IPS-NIHi7 (cell line): ENCODE data around the gene C22orf15.
A peak's percentile ranks its signal among the peaks of the same experiment; 100 is the strongest.

Experiments used
- DNase-seq: peaks from one replicate; pipeline ENCODE4 v3.0.0; 2012; ENCODE audit warnings: mixed read lengths; ENCODE audit errors: extremely low spot score

The C22orf15 gene

GRCh38 chr22:23772649-23773473 lies 10.1 kb downstream of the C22orf15 start, which contains the start of gene MMP11:
Gene MMP11, plus strand, starts transcription at chr22:23772849. Its CDS starts 22 bp downstream, at chr22:23772871.
- peak; percentile 81 for DNase-seq

- DNase-seq, result no peak
These were observed 10.8 kb downstream of the C22orf15 start for GRCh38 chr22:23773483-23774113.

- no peak for DNase-seq
These were observed 11.5 kb downstream of the C22orf15 start for GRCh38 chr22:23774114-23774921.

DNA sequence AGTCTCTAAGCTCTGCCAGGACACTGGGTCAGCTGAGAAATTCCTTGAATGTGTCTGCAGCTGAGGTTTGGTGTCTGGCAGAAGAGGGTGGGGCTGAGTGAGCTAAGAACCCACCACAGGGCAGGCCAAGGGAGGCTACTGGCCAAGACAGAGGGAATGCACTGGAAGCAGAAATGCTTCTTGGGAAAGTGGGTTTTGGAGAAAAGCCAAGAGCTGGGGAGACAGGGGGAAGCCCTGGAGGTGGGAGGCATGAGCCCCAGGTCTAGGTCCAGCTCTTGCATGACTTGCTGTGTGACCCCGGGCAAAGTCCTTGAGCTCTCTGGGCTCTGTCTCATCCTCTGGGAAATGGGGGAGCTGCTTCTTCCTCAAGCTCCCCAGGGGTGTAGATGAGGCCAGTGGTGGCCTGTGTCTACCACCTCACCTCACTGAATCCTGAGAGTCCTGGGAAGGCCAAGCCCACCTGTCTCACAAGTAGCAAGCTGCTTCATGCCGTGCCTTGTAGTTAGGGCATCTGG lies 12.2 kb downstream of the C22orf15 start:
- no peak for DNase-seq

DNA sequence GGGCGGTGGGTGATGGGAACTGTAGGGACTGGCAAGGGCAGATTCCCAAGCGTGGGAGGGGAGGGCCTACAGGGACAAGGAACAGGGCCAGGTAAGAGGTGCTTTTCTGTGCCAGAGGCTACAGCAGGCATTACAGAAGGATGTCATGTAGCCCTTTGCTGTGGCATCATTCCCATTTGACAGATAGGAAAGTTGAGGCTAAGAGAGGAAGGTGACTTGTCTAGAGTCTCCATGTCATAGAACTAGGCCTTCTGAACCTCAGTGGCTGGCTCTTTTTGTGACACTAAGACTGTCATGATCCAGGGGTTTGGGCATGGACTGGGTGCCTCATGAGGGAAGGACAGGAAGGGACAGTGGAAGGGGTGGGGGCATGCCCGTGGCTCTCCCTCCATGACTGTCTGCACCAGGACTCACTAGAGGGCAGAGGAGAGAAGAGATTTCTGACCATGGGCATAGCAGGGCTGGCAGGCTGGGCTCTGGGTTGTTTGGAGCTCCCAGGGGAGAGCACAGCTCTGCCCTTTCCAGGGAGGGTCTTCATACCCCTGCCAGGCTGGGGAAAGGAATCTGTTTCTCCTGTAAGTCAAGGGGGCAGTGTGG lies 13.1 kb downstream of the C22orf15 start:
- DNase-seq, result no peak

GRCh38 chr22:23777776-23778576 lies 15.2 kb downstream of the C22orf15 start:
- DNase-seq, result no peak

GRCh38 chr22:23778577-23778900 lies 15.7 kb downstream of the C22orf15 start:
- no peak for DNase-seq

- DNase-seq, result no peak
These were observed 16.3 kb downstream of the C22orf15 start for GRCh38 chr22:23779083-23779482.

GRCh38 chr22:23779731-23780130 lies 16.9 kb downstream of the C22orf15 start:
- no peak for DNase-seq

GRCh38 chr22:23780146-23780748 lies 17.5 kb downstream of the C22orf15 start:
- no peak for DNase-seq

DNA sequence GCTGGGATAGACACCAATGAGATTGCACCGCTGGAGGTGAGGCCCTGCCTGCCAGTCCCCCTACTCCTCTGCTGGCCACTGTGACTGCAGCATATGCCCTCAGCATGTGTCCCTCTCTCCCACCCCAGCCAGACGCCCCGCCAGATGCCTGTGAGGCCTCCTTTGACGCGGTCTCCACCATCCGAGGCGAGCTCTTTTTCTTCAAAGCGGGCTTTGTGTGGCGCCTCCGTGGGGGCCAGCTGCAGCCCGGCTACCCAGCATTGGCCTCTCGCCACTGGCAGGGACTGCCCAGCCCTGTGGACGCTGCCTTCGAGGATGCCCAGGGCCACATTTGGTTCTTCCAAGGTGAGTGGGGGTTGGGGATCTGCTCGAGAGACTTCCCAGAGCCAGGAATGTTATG lies 18.3 kb downstream of the C22orf15 start:
- DNase-seq, result no peak

DNA sequence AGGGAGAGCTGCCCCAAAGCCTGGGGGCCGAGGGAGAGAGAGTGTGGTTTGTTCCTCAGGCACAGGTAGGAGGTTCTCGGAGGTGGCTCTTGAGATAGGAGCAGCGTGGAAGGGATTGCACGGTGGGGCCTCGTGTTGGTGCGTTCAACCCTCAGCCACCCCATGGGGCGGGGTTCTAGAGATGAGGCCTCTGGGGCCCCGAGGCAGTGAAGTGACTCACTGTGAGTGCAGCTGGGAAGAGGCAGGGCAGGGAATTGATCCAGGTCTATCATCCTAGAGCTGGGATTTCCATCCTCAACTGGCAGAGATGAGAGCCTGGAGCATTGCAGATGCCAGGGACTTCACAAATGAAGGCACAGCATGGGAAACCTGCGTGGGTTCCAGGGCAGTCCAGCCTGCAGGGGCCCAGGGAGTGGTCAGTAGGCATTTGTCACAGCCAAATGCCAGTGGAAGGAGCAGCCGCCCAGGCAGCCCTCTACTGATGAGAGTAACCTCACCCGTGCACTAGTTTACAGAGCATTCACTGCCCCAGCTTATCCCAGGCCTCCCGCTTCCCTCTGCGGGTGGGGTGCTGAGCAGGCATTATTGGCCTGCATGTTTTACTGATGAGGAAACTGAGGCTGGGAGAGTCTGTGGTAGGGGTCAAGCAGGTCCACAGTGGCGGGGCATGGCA lies 18.9 kb downstream of the C22orf15 start:
- DNase-seq, result no peak

DNA sequence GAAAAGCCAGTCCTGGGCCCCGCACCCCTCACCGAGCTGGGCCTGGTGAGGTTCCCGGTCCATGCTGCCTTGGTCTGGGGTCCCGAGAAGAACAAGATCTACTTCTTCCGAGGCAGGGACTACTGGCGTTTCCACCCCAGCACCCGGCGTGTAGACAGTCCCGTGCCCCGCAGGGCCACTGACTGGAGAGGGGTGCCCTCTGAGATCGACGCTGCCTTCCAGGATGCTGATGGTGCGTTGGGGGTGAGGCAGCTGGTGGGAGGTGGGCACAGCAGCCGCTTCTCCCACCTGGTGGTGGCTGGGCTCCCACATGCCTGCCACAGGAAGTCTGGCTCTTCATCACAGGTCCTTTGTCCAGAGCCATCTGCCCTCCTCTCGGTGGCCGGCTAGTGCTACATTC lies 19.5 kb downstream of the C22orf15 start:
- no peak for DNase-seq

GRCh38 chr22:23782703-23783102 lies 19.9 kb downstream of the C22orf15 start:
- no peak for DNase-seq

GRCh38 chr22:23783265-23784150 lies 20.7 kb downstream of the C22orf15 start:
- no peak for DNase-seq

DNA sequence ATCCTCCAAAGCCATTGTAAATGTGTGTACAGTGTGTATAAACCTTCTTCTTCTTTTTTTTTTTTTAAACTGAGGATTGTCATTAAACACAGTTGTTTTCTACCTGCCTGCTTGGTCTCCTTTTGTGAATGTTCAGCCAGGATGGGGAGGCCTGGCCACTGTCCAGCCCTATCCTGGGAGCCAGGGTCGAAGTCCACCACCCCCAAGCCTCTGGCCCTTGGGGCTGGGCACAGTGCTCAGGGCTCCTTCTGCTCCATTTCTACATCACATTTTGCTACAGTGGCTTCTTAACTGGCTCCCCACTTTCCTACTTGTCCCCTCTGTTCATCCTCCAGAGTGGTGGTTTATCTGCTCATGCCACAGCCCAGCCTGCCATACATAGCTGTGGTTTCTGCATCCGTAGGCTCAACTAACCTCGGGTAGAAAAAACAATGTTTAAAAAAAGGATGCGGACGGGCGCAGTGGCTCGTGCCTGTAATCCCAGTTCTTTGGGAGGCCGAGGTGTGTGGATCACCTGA lies 21.5 kb downstream of the C22orf15 start:
- DNase-seq, result no peak

- DNase-seq, result no peak
These were observed 23.5 kb downstream of the C22orf15 start for GRCh38 chr22:23786261-23786710.

DNA sequence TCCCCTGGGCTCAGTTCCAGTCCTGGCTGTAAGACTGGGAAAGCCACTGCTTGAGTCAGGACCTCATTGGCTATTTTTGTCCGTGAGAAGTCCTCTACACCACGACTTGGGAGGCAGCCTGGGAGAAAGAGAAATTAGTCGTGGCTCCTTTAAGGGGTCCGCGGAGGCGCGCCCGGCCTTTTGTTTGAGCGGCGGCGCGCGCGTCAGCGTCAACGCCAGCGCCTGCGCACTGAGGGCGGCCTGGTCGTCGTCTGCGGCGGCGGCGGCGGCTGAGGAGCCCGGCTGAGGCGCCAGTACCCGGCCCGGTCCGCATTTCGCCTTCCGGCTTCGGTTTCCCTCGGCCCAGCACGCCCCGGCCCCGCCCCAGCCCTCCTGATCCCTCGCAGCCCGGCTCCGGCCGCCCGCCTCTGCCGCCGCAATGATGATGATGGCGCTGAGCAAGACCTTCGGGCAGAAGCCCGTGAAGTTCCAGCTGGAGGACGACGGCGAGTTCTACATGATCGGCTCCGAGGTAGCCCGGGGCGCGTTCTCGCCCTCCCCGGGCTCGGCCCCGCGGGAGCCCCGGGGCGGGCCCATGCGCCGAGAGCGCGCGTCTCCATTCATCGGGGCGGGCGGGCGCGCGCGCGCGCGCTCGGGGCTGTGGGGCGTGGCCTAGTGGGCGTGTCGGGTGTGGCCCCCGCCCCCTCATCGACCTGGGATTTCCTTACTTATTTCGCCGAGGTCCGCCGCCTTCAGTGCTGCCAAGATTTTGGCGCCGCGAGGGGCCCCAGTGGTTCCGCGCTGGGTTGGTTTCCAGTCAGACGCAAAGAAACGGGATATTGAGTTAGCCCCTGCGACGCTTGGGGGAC lies 24.2 kb downstream of the C22orf15 start, which contains the start of gene SMARCB1:
Gene SMARCB1 (plus strand): TSS at position 215 of the 848 bp plus-strand sequence. CDS start 204 bp downstream, at position 419.
- DNase-seq, result peak; percentile 97
